Brain microvascular endothelial cell (primary cell): ENCODE measurements around the gene CLASP2.

Experiments used
- DNase-seq: peaks from one replicate; pipeline ENCODE4 v3.0.0-alpha.2; 2020
- H3K27ac ChIP-seq: fragments of 250-450 bp; sonication (Bioruptor Pico); 2 replicates; pipeline ENCODE4 v1.5.1; 2020; ENCODE audit warnings: mild to moderate bottlenecking, moderate library complexity
- H3K27me3 ChIP-seq: fragments of 250-450 bp; sonication (Bioruptor Pico); replicated peaks from 2 replicates; pipeline ENCODE4 v1.5.1; 2020; ENCODE audit warnings: mild to moderate bottlenecking
- H3K36me3 ChIP-seq: fragments of 250-450 bp; sonication (Bioruptor Pico); replicated peaks from 2 replicates; pipeline ENCODE4 v1.5.1; 2020; ENCODE audit warnings: mild to moderate bottlenecking
- H3K4me3 ChIP-seq: 2 replicates; pipeline ENCODE4 v1.5.1; 2011; ENCODE audit warnings: low read depth, mild to moderate bottlenecking, control low read depth, low read length, moderate library complexity
- CTCF ChIP-seq: IDR thresholded peaks from 2 replicates; pipeline ENCODE4 v1.5.1; 2011; ENCODE audit warnings: low read depth, mild to moderate bottlenecking, moderate library complexity, low read length, control low read depth, inconsistent platforms; ENCODE audit errors: missing control alignments
- in situ Hi-C: cut with HindIII; loops from 2 replicates; pipeline ENCODE4 v1.10.0; 2017; ENCODE audit warnings: low sequenced_read_pairs, low pct_ligation_motif_present

Gene CLASP2

DNA sequence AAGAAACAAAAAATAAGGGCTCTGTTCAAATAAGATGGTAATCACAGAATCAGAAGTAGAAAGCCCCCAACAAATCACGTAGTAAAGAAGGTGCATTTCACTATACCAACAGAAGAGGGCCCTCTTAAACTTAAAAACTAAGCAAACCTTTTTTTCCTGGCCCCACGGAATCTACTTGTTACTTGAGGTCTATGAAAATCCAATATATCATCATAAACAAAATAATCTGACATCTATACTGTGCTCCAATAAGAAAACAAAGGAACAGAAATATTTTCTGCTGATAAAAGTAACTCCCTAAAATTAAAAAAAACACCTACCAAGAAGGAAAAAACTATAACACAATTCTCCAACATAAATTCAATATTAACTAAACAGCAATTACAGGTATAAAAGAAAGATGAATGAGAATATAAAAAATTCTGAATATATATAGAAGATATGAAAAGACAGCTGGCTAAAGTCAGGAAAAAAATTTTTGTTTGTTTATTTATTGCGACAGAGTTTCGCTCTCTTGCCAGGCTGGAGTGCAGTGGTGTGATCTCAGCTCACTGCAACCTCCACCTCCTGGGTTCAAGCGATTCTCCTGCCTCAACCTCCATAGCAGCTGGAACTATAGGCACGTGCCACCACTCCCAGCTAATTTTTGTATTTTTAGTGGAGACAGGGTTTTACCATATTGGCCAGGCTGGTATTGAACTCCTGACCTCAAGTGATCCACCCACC lies 81.8 kb downstream of the CLASP2 start:
- Histone ChIP-seq H3K27ac (no peak overlapping the region), H3K27me3 (no peaks in the 10 kb centered on the region), H3K4me3 (no peak overlapping the region), H3K36me3 (no peaks in the 10 kb centered on the region)
- in situ Hi-C loops: loop anchor here (25.0 kb wide), 1 partner anchor 151 kb away; the partner anchor contains the start of gene PDCD6IP
- TF ChIP-seq CTCF: peak; percentile 53
- DNase-seq: peak; percentile 64

GRCh38 chr3:33634262-33634661 lies 83.8 kb downstream of the CLASP2 start:
- Histone ChIP-seq H3K27ac (no peak overlapping the region), H3K27me3 (no peaks in the 10 kb centered on the region), H3K4me3 (no peak overlapping the region), H3K36me3 (no peaks in the 10 kb centered on the region)
- in situ Hi-C loops: loop anchor here (25.0 kb wide), 1 partner anchor 153 kb away; the partner anchor contains the start of gene PDCD6IP
- DNase-seq: no peak
- no peak for TF ChIP-seq CTCF

DNA sequence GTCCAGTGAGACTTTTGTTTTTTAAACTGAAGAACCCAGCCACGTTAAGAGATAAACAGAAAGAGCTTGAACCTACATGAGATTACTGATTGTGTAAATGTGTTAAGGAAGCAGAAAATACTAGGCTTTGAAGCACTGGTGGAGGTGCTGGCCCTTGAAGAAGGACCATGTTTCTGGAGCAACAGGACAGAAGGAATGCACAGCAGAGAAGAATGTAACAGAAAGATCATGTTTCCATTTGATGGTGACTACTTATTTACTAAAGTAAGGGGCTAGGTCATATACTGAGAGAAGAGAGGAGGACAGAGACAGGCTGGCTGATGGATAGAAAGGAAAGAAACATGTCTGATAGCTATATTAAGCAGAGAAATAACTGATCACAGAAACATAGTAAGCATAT lies 88.8 kb downstream of the CLASP2 start:
- DNase-seq: no peak

DNA sequence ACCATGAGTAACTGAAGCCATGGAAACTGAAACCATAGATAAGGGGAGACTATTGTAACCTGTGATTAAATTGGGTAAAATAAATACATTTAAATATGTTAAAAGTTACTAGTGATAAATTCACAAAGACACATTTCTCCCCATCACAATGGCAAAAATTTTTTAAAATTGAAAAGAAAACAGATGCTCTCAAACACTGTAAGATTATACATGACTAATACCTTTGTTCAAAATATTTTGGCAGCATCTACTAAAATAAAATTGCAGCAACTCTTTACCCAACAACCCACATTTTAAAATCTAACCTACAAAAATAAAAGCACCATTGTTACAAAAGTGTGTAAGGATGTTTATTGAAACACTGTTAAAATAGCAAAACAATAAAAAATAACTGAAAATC lies 93.3 kb downstream of the CLASP2 start:
- no peak overlapping the region for H3K27ac ChIP-seq
- no peaks in the 10 kb centered on the region for H3K27me3 ChIP-seq
- H3K4me3 ChIP-seq: no peak overlapping the region
- no peak for TF ChIP-seq CTCF
- in situ Hi-C loops: loop anchor here (25.0 kb wide), 1 partner anchor 163 kb away; the partner anchor contains the start of gene PDCD6IP
- peaks cover 2% of the 10 kb centered on the region for H3K36me3 ChIP-seq
- DNase-seq: no peak

More for the DNA sequence above, 88.8 kb downstream of the CLASP2 start:
- no peak overlapping the region for H3K27ac ChIP-seq
- in situ Hi-C loops: loop anchor here (25.0 kb wide), 1 partner anchor 158 kb away; the partner anchor contains the start of gene PDCD6IP
- no peak overlapping the region for H3K4me3 ChIP-seq
- H3K36me3 ChIP-seq: no peaks in the 10 kb centered on the region
- TF ChIP-seq CTCF: no peak
- no peaks in the 10 kb centered on the region for H3K27me3 ChIP-seq

DNA sequence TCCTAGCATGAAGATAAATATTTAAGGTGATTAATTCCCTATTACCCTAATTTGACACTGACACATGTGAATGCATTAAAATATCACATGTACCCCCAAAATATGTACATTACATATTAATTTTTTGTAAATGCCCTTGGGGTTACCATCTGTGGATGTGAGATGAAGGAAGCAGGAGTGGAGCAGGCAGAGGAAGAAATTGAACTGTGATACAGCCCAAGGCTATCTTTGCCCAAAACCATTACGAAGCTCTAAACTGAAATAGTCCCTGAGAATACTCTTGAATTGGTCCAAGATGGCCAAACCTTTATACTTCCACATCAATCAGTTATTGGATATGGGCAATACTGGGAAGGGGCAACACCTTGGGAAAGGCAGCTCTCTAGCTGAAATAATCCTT lies 105.0 kb downstream of the CLASP2 start:
- Histone ChIP-seq H3K27ac (no peak overlapping the region), H3K27me3 (no peaks in the 10 kb centered on the region), H3K4me3 (no peak overlapping the region), H3K36me3 (no peaks in the 10 kb centered on the region)
- no peak for DNase-seq
- in situ Hi-C loops: no loop called here
- no peak for TF ChIP-seq CTCF

GRCh38 chr3:33612607-33613006 lies 105.4 kb downstream of the CLASP2 start:
- in situ Hi-C loops: no loop called here
- no peak for TF ChIP-seq CTCF
- no peak for DNase-seq
- no peaks in the 10 kb centered on the region for H3K27me3 ChIP-seq
- no peaks in the 10 kb centered on the region for H3K36me3 ChIP-seq
- no peak overlapping the region for H3K27ac ChIP-seq
- no peak overlapping the region for H3K4me3 ChIP-seq
